GM21529 (cell line): ENCODE measurements around the gene DUSP23.

Experiments
- ATAC-seq: cut with Tn5 transposase; IDR thresholded peaks from one replicate; pipeline ENCODE4 v1.9.1; 2021; ENCODE audit not compliant: unreplicated experiment

DUSP23 gene

DNA sequence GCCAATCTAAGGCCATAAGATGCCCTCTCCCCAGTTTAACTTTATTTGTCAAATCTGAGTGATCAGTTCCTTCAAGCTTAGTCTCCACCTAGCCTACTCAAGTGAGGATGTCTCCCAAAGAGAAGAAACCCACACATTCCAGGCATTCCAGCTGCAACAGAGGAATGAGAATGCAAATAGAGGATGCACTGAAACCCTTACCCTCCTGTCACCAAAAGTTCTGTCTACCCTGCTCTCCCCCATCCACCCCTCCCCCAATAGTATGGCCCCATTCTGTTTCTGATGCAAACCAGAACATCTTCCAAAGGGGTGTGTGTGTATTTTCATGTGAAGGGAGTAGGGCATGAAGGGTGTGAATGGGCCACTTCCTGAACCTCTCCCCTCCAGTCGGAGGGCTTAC is 3.0 kb downstream of the DUSP23 start:
- ATAC-seq = no peak

DNA sequence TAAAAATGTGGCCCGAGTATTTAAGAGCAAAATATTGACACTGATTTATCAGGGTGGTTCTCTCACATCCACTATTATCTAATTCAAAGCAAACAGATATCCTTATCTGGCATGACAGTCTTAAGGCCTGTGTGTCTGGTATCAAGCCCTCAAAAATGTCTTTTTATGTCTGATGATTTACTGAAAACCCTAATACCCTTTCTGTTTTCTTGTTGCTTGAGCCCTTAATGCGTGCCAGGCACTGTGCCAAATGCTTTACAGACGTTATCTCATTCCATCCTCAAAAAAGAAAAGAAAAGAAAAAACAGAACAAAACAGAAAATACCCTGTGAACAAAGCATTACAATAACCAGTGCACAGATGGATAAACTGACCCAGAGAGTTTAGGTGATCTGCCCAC is 5.7 kb downstream of the DUSP23 start:
- ATAC-seq = no peak

DNA sequence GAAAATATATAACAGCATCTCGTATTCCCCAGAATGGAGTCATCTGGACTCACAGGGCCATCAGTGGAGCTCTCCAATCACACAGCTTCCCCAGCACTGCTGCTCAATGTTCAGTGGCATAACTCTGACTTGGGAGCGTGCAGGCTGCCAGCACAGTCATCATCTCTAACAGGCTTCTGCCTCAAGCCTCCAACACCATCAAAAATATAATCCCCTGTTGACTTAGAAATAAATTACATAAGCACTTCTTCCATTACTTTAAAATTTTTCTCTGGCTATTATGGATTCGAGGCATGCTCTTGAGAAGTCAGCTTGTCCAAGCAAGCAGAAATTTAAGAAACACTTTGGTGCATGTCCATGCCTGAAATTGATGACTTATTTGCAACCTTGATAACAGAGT is 6.2 kb downstream of the DUSP23 start:
- ATAC-seq = no peak

DNA sequence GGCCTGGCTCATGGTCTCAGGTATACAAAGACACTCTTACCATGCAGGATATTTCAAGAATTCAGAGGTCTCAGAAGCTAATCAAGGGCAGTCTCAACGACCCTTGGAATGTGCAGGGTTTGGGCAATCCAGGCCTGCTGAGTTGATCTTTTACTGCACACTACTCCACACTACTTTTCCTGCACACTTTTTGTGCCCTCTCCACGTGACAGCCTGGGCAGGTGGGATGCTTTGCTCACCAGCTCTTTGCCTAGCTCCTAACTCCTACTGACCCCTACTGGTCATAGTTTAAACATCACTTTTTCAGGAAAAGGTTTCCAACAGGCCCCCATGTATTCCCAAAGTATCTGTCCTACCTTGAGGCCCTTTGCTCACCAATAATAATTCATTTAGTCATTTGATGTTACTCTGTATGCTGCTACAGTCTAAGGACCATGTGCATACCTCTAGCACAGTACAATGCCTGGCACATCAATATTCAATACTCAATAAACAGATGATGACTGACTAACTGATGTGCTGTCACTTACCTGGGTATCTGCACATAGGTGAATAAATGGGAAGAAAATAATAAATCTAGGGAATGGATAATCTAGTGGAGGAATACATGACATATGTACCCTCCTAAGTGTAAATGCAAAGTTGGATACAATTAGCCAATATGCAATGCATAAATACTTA is 9.6 kb downstream of the DUSP23 start:
- no peak for ATAC-seq

DNA sequence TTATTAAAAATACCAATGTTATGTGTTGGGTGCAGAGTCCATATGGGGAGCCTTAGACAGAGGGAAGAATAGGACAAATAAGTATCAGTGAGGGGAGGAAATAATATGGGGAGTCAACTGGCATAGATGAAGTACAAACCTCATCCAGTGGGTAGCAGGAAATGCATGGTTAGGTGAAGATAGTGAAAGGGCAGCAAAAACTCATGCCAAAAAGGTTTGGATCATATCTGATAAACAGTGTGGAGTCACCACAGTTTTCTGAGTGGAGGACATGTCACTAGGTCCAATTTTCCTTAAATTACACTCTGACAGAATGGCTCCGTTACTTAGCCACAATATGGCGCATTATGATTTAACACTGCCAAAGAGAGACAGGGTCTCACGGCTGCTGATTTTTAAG is 10.3 kb downstream of the DUSP23 start:
- no peak for ATAC-seq

DNA sequence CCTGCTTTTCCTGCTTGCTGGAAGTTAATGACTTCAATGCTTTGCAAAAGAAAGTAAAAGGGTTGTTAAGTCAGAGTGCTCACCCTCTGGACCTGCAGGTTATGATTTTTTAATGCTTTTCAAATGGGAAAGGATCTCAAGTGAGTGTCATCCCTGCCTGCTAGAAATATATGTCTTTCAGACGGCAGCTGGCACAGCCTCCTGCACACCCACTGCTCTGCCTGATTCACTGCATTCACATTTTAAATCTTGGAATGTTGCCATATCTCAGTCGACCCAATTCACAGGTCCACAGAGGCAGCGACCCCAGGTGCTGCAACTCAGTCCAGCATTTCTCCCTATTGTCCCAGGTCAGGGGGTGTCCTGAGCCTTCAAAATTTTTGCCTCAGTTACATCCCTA is 10.7 kb downstream of the DUSP23 start:
- ATAC-seq = no peak

DNA sequence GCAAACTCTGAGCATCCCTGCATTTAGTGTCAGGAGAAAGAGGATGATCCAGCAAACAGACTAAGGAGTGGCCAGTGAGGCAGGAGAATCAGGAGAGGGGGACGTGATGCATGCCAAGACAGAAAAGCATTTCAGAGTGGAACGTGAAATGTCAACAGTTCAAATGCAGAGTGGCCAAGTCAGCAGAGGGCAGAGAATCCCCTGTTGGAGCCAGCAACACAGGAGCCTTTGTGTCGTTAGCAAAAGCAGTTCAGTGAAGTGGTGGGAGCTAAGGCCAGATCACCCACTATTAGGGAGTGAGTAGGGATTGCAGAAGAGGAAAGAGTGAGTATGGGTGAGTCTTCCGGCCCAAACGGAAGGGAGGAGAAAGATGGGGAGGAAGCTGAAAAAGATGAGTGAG is 14.8 kb downstream of the DUSP23 start:
- no peak for ATAC-seq

DNA sequence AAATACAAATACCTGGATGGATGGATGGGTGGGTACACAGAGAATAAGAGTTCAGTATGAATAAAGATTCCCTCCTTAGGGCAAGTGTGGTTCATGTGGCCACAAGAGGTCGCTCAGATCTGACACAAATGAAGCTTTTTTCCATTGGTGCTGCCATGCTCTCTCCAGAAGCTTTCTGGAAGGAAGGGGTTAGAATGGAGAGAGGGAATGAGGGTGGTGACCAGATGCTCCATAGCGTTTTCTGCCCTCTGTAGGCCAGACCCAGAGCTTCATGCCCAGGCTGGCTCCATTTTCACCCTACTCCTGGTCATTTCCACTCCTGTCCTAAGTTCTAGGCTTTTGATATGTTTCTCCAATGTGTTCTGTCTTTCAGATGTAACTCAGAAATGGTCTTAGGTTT is 18.1 kb downstream of the DUSP23 start:
- no peak for ATAC-seq

DNA sequence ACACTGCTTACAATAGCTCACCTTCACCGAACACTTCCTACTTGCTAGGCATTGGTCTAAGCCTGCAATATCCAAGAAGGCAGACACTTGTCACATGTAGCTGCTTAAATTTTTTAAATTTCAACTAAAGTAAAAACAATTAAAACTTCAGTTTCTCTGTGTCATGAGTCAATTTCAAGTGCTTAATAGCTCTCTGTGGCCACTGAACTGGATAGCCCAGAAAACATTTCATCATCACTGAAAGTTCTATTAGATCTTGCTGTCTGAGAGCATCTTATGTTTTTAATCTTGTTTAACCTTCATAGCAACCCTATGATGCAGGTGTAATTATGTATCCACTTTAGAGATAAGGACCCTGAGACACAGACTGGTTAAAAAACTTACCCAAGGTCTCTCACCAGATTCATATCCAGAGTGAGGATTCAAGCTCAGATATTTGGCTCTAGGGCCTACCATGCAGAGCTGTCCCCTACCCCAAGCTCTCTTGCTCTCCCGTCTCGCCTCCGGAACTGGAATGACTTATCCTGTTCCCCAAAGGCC is 18.8 kb downstream of the DUSP23 start:
- ATAC-seq = no peak

DNA sequence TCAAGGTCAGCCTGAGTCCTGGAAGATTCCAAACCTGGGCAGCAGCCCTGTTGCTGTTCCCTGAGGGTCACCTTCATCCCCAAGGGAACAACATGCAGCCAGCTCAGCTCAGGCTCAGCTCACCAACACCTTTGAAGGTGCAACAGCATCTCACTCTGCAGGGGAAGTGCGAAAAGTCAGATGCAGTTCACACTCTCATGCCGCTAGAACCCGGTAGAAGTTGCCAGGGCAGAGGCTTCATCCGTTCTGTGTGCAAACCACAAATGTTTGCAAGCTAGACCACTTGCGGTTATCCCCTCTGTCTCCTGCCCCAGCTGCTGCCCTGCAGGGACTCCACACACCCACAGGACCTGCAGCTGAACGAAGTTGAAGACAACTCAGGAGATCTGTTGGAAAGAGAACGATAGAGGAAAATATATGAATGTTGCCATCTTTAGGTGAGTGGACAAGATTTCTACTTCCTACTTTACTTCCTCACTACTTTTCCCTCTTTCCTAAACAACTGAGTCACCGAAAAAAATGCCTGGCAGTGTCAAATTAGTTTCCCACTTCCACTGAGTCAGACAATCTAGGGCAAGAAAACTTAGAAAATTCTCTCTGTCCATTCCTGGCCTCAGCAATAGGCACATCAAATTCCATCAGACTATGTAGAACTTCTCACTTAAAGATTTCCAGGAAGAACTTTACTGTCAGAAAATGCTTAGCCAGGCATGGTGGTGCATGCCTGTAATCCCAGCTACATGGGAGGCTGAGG is 19.6 kb downstream of the DUSP23 start:
- ATAC-seq = no peak

DNA sequence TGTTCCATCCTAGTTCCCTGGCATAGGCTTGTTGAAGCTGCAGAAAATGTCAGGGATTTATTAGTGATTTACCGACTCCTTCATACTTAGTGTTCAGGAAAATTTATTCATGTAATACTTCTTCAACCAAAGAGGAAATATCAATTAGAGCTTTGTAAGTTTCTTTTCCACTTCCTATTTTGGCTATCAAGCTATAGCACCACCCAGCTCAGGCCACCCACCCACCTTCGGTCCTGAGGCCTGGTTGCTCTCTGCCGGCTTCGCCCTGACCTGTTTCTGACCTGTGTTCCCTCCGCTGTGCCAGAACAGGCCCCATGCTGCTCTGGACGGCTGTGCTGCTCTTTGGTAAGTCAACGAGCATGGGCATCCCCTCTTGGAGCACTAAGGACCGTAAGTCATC is 21.3 kb downstream of the DUSP23 start, which contains the start of gene FCRL6:
TSS of gene FCRL6 (plus strand) at position 250 of the 400 bp plus-strand sequence. CDS start at position 315, 65 bp downstream.
- no peak for ATAC-seq

DNA sequence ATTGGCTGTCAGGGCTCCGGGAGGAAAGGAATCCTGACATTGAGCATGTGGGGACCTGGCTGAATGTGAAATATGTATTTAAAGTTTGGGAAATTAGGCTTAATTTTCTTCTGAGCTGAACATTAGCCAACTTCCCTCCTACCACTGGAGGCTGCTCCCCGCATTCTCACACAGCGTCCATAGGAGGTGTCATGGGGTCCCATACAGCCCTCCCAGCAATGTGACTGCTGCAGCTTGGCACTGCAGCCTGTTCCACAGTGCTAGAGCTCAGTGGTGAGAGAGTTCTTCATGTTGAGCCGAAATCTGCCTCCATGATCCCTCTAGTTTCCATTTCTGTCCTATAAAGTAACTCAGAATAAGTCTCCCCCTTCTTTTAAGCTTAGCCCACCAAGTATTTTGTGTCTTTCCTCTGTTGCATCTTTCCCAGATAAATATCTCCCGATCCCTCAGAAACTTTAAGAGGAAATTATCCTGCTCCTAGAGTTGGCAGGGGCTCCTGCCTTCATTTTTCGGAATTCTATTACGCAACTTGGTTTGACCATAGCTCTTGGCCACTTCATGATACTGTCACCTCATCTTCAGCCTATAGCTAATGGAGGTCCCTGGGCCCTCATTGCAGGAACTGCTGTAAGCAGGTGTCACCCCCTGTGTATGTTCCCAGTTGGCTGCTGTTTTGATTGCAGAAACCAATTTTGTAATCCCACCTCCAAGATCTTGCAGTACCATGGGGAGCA is 23.4 kb downstream of the DUSP23 start:
- no peak for ATAC-seq

DNA sequence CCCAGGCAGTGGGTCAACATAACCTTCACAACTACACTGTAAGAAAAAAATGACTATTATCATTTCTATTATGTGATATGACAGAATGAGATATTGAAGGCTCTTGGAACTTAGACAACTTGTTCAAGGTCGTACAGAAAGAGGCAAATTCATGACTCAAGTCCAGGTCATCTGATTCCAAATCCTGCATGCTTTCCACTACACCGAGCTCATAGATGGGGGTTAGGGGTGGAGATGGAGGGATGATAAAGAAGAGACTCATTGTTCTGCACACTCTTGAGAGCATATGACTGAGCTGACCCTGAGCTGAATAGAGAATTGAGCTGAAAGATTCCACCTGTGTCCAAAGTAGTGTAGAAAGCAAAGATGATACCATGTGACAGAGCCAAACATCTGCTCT is 24.2 kb downstream of the DUSP23 start:
- no peak for ATAC-seq

DNA sequence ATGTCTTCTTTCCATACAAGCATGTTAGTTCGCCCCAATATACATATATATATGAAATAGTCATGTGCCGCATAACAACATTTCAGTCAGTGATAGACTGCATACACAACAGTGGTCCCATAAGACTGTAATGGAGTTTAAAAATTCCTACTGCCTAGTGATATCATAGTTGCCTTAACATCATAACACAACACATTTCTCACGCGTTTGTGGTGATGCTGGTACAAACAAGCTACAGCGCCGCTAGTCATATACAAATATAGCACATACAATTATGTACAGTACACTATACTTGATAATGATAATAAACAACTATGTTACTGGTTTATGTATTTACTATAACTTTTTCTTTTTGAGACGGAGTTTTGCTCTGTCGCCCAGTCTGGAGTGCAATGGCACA is 35.2 kb downstream of the DUSP23 start:
- ATAC-seq = no peak

DNA sequence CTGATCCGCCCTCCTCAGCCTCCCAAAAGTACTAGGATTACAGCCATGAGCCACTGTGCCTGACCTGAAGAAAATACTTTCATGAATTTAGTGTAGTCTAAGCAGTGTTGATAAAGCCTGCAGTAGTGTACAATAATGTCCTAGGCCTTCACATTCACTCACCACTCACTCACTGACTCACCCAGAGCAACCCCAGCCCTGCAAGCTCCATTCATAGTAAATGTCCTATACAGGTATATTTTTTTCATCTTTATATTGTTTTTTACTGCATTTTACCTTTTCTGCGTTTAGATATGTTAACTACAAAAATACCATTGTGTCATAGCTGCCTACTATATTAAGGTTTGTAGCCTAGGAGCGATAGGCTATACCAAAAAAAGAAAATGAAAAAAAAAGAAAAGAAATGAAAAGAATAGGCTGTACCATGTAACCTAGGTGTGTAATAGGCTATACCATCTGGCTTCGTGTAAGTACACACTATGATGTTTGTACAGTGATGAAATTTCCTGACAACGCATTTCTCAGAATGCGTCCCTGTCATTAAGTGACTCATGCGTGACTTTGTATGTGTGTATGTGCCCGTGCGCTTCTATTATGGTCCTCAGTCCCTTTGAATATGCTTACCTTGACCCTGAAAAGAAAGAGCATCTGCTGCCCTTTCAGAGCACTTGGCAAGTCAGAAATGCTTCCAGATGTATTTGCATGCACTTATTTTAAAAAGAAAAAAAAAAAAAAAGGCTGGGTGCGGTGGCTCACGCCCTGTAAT is 36.7 kb downstream of the DUSP23 start:
- ATAC-seq = no peak

DNA sequence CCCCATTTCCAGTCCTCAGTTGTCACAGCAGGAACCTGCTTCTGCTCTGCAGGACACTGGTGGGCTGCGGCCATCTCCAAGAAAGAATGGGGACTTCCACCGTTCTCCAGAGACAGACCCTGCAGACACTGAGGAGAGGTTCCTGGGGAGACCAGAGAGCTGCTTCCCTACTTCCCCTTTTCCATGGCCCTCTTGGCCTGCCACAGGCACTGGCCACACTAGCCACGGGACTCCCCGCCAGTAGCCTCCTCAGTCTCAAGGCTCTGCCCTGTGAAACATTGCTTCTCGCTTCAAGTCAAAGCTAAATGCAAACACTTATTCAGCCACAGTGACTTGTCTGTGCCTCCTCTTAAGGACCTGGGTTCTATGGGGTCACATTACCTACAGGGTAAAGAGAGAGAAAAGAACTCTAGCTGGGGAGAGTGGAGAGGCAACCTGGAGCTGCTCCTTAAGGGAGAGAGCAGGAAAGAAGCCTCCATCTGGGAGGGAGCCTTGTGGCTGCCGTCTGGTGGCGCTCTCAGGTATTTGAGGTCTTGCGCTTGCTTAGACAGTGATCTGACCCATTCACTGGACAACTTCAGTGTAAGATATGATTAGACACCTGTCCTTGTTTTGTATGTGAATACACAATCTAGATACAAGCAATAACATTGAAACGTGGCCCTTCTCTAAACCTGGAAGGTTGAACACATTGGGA is 40.6 kb downstream of the DUSP23 start:
- no peak for ATAC-seq

DNA sequence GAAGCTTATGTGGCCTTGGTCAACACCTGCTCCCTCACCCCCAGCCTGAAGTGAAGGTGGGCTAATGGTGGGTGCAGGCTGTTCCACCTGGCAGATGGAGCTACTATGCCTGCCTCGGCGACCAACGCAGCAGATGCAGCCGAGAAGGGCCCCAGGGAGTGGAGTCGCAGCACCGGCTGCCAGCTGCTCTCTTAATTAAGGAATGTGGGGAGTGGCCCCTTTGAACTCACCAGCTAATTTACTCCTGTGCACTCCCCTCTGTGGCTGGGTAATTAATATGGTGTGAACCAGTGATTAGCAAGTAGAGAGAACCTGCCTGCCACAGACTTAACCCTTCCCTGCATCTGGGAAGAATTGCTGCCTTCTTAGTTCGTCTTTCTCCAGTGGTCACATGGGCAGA is 42.6 kb downstream of the DUSP23 start:
- ATAC-seq = no peak

DNA sequence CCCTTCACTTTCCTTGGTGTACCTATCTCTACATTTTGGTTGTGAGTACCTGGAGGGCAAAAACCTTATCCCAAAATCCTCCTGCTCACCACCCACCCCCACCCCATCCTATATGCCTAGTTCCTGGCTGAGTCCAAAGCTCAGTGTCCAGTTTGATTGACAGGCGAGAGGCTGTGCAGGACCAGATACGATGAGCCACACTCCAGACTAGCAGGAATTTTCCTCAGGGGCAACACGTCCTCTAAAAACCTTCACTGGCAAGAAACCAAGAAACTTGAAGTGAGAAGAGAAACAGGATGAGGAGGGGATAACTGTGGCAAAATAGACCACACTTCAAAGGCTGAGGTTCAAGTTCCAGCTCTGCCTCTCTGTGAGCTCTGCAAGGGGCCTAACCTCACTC is 44.8 kb downstream of the DUSP23 start:
- no peak for ATAC-seq

DNA sequence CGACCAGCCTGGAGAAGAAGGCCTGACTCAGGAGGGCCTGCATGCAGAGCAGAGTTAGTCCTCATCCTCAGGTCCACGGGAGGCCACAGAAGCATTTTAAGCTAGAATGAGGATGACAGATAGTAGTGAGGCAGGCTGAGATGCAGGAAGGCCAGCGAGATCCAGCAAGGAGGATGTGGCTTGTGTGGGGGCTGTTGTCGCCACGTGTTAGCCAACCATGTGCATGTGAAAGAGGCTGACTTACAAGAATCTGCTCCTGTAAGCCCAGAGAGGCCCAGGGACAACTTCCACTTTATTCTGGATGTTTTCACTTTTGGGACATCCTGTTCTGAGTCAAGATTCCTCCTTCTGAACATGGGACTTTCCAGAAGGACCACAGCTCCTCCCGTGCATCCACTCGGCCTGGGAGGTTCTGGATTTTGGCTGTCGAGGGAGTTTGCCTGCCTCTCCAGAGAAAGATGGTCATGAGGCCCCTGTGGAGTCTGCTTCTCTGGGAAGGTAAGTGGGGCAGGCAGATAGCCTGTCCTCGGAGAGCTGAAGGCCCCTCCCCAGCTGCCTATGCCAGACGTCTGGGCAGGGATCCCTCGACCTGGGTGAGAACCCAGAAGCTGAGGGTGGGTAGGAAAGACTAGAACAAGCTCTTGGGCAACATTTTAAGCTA is 45.8 kb downstream of the DUSP23 start, which contains the start of gene SLAMF8:
TSS of gene SLAMF8 (plus strand) at position 433 of the 661 bp plus-strand sequence. CDS start at position 459, 26 bp downstream.
- no peak for ATAC-seq

DNA sequence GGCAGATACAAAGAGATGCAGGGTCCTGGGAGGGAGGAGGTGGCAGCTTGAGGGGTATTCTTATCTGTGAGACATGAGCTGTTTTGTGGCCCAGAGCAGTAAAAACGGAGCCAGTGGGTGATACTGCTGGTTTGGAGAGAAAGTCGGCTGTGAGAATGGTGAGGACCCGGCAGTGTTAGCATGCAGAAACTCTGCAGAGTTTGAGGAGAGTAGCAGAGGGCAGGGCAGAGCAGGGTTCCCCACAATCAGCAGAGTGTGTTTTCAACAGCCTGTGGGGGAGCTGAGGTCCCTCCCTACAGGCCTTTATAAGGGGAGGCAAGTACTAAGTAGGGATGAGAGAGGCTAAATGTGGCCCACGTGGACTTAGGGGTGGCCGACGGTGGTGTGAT is 46.3 kb downstream of the DUSP23 start:
- ATAC-seq = no peak
